ENCODE data around the gene KASH5.

The KASH5 gene

GRCh38 chr19:49422407-49423070 is 34.5 kb downstream of the KASH5 start:
- peak; percentile 21 for DNase-seq

- DNase-seq, result no peak
Measured at GRCh38 chr19:49423071-49423984, 35.3 kb downstream of the KASH5 start, which contains the start of gene PTH2. TSS of gene PTH2 (minus strand) at chr19:49423441. CDS start at chr19:49423339, 102 bp downstream.

GRCh38 chr19:49423985-49424303 is 35.9 kb downstream of the KASH5 start:
- DNase-seq, result no peak

GRCh38 chr19:49425178-49425577 is 37.1 kb downstream of the KASH5 start, which contains the start of gene GFY:
TSS of gene GFY (plus strand) at chr19:49425388. CDS start at chr19:49426431, 1,043 bp downstream.
- DNase-seq, result no peak

- DNase-seq, result peak; percentile 33
Measured at GRCh38 chr19:49425922-49426592, 38.0 kb downstream of the KASH5 start.

- no peak for DNase-seq
Measured at GRCh38 chr19:49427339-49427738, 39.3 kb downstream of the KASH5 start.

GRCh38 chr19:49427855-49428546 is 40.0 kb downstream of the KASH5 start:
- peak; percentile 8 for DNase-seq

GRCh38 chr19:49428547-49429451 is 40.8 kb downstream of the KASH5 start:
- no peak for DNase-seq

- no peak for DNase-seq
Measured at GRCh38 chr19:49430172-49430677, 42.2 kb downstream of the KASH5 start.

- no peak for DNase-seq
Measured at GRCh38 chr19:49430678-49431329, 42.8 kb downstream of the KASH5 start.

GRCh38 chr19:49431330-49431749 is 43.3 kb downstream of the KASH5 start:
- no peak for DNase-seq

GRCh38 chr19:49432141-49433073 is 44.4 kb downstream of the KASH5 start:
- no peak for DNase-seq

- no peak for DNase-seq
Measured at GRCh38 chr19:49433240-49433901, 45.3 kb downstream of the KASH5 start.

GRCh38 chr19:49434907-49435583 is 47.0 kb downstream of the KASH5 start:
- DNase-seq, result no peak

GRCh38 chr19:49435670-49436069 is 47.6 kb downstream of the KASH5 start:
- no peak for DNase-seq

GRCh38 chr19:49436381-49437017 is 48.5 kb downstream of the KASH5 start:
- DNase-seq, result no peak

GRCh38 chr19:49437231-49437630 is 49.2 kb downstream of the KASH5 start:
- no peak for DNase-seq

GRCh38 chr19:49438261-49438660 is 50.2 kb downstream of the KASH5 start:
- no peak for DNase-seq

Measured in NCI-H2029 treated with DMSO at 0.1 percent for 48 hours (cell line).